NCI-H1417 treated with DMSO at 0.1 percent for 48 hours (cell line): ENCODE measurements around the gene EEIG1.
A peak's percentile ranks its signal among the peaks of the same experiment; 100 is the strongest.

ENCODE experiments used
- DNase-seq: peaks from one replicate; lab custom pipeline; 2025; lab: John Stamatoyannopoulos, UW

EEIG1 gene

DNA sequence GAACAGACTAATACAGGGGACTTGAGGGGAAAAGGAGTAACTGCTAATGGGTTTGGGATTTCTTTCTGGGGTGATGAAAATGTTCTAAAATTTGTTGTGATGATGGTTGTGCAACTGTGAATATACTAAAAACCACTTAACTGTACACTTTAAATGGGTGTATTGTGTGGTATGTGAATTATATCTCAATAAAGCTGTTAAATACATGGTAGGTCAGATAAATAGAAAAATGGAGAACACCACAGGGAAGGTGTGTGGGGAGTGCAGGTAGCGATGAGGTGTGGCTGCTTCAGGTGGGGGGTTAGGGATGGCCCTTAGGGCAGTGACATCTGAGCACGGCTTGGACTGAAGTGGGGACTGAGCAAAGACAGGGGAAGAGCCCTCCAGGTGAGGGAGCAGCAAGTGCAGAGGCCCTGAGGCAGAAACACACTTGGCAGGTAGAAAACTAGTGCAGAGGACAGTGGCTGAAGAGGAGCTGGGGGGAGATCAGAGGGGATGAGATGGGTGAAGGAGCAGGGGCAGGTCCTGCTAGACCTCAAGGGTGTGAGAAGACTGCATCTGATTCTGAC, 20.9 kb downstream of the EEIG1 start:
- DNase-seq = no peak

DNA sequence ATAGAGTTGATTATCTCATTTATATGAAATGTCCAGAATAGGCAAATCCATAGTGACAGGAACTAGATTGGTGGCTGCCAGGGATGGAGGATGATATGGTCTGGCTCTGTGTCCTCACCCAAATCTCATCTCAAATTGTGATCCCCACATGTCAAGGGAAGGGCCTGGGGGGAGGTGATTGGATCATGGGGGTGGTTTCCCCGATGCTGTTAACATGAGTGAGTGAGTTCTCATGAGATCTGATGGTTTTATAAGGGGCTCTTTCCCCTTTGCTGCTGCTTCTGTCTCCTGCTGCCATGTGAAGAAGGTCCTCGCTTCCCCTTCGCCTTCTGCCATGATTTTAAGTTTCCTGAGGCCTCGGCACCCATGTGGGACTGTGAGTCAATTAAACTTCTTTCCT, 21.4 kb downstream of the EEIG1 start:
- no peak for DNase-seq

DNA sequence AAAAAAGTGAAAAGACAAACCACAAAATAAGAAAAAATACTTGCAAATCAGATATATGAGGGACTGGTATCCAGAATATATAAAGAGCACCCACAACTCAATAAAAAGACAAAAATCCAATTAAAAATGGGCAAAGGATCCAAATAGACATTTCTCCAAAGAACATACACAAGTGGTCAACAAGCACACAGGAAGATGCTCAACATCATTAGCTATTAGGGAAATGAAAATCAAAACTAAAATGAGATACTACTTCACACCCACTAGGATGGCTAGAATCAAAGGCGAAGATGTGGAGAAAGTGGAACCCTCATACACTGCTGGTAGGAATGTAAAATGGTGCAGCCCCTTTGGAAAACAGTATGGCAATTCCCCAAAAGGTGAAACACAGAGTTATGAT, 22.1 kb downstream of the EEIG1 start:
- no peak for DNase-seq

DNA sequence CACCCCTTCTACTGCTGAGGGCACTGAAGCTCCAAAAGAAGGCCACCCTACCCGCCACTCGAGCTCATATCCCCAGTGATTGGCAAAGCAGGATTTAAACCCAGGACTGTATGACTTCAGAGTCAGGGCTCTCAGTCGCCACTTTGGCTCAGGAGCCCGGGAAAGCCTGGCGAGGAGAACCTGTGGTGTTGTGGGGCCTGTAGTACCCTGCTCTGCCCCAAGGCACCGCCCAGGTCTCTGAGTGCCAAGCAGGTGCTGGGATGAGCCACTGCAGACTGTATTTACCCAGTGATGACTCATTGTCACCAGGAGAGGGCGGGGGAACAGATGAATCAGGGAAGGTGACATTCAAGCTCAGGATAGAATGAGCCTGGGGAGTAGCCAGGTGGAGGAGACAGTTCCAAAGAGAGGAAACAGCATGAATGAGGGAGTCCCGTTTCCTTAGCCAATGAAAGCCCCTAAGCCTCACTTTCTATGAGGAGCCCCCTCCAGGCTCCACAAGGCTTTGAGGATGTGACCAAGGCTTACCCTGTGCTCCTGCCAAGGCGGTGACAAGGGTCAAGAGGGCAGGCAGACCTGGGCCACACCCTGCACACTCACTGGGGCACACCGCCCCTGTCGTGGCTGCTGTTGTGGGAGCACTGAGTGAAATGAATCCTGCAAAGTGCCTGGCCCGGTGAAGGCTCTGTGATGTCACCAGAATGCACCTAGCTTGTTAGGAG, 25.3 kb downstream of the EEIG1 start:
- DNase-seq = peak; percentile 94

DNA sequence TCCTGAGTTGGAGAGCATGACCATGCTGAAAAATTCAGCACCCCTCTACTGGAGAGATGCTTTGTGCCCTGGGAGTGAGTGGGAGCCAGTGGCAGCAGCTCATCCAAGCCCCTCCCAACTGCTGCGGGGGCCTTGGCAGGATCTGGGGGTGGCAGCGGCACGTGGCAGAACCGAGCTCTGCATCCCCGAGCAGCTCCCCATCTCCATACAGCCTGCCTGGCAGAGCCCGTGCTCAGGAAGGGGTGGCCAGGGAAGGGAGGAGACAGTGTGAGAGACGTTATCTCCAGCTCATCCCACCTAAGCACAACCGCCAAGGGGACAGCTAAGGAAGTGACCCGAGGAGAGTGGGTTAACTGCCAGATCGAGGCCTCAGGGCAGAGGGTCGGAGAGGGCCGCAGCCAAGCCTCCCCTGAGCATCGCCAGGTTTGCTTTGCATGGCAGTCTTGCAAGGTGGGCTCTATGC, 25.9 kb downstream of the EEIG1 start:
- DNase-seq = no peak

DNA sequence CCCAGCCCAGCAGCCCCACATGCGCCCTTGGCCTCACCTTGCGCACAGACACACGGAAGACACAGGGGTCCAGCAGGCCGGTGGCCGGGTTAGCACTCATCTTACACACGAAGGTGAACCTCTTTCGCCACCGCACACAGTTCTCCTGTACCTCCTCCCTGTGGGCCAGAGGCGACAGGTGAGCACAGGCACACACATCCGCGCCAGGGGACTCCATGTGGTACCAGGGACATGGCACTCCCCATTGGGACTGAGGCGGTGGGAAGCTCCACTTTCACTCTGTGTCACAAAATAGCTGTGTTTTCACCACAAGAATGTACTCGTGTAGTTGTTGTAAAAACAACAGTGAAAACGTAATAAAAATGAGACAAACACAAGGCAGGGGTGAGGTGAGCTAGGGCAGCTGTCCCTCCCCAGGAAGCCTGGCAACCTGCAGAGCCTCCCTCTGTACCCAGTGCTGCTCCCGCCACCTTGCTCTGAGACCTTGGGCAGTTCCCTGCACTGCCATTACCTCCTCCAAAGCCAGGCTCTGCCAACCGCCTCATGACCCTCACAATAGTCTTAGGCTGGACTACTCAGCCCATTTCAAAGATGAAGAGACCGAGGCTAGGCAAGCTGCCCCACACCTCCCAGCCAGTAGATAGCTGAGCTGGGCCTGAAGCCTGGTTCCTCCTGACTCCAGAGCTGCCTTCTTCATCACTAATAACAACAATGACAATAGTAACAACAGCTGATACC, 26.9 kb downstream of the EEIG1 start:
- no peak for DNase-seq

DNA sequence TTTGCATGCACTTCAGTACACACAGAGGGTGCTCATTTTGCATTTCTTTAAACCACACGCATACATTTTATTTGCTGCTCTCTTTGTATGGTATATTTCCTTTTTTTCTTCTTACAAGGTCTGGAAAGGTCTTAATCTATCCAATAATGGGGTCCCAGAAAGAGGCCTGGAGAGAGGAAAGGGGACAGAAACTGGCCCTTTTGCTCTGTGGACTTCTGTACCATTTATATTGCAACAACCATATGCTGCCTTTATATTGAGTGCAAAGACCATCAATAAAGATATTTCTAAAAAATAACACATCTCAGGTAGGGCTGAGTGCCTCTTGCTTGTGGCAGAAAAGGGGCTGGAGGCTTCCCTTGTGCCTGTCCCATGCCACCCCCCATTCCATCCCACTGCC, 27.6 kb downstream of the EEIG1 start:
- DNase-seq = no peak

DNA sequence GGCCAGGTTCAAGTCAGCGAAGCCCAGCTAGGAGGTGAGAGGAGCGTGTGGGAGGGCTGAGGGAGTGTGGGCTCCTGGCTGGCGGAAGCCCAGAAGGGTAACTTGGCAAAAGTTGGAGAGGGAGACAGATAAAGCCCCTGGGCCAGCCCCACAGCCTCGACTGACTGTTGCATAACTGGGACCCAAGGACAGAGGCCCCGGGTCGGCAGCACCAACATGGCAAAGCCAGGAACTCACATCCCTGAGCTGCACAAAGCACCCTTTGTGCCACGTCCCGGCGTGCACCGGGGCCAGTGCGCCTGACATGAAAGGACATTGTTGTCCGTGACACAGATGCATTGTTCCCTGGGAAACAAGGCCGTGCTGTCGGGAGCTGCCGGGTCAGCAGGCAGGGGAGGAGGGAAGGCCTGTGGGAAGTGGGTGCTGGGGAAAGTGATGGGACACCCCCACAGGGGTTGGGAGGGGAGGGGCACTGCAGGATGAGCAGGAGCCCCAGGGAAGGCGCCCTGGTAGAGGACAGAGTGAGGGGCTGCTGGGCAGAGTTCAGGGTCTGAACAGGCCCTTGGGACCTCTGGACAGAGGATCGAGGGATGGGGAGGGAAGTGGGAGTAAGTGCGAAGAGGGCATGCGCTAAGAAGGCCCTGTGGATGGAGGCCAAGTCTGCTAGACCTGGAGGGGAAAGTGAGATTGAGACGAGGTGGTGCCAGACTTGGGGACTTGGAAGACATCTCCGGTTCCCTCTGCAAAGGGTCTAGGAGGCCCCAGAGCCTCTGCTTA, 30.1 kb downstream of the EEIG1 start:
- no peak for DNase-seq

DNA sequence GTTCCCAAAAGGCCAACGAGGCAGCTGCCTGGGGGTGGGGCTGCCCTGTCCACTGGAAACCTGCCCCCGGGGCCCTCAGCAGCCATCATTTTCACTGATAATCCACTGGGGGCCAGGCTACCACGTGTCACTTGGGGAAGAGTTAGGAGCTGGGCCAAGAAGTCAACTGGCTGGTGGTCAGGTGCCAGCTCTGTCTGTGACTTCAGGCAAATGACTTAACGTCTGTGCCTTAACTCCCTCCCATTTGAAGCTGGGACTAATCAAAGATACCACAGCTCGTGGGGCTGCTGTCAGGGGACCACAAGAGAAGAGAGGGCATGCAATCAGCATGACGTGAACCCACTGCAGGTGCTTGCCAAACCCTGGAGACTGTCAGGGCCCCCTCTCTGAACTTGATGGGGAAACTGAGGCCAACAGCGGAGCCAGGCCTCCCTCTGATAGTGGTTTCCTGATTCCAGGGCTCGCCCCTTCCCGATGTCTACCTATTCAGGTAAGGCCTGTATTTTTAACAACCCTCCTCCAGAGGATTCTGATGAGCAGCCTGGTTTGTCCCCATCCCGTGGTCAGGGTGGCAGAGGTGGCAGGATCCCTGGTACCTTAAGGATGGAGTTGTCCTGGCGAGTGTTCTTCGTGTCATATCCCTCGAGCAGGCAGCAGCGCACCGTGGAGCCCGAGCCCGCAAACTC, 30.8 kb downstream of the EEIG1 start:
- no peak for DNase-seq

DNA sequence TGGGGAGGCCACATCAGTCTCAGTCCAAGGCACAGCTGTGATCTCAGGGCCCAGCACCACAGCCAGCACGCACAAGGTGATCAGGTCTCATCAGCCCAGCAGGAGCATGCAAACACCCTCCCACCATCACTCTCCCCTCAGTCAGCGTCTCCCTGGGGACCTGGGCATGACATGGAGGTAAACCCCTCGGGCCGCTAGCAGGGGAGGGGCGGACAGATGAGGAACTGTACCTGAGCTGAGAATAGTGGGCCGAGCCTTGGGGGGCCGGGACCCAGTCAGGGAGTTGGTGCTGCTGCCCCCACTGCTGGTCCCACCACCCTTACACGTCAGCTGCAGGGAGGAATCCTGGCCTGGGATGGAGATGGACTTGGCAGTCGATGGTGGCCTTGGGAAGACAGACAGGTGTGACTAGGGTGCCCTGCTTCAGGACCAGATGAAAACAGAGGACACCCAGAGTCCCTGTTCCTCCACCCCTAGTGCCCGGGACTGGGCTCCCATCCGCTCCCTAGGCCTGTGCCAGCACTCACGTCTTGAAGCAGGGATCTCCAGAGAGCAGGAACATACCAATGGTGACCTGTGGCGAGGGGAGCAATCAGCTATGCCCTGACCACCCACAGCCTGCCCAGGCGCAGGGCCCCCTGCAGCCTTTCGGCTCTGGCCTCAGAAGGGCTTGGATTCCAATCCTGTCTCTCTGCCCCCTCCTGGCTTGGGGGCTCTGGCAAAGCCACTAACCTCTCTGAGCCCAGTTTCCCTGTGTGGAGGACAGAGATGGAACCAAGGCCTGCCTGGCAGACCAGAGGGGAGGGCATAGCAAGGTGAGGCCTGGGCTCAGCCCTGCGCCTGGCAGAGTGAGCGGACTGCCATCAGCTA, 32.7 kb downstream of the EEIG1 start:
- no peak for DNase-seq

DNA sequence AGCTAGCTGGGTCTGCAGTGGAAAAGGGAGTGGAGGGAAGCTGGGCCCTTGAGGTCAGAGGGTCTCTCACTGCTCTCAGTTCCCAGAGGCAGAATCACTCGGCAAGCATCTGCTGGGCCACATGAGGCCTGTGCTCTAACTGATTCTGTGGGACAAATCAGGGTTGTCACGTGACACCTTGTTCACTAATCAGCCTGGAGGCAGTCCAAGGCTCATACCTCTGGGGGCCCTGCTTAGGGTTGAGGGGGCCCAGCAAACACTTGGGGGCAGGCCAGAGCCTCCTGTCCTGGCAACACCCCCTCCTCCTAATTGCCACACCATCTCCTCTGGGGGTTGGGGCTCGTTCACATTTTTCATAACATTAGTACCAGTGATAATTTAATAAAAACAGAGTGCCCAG, 34.1 kb downstream of the EEIG1 start:
- no peak for DNase-seq

DNA sequence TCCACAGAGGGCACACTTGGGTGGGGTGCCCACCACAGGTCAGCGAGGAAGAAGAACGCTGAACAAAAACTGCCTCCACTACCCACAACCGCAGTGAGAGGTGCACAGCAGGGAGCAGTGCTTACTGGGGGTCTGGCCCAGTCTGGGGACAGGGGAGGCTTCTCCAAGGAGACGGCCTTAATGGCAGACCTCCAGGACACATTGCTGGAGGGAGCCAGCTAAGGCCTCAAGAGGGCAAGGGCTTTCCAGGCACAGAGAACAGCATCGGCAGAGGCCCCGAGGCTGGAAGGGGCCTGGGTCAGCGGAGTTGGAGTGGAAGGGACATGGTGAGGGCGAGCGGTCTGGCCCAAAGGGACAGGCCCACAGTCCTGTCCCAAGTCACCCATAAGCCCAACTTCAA, 34.8 kb downstream of the EEIG1 start:
- no peak for DNase-seq

DNA sequence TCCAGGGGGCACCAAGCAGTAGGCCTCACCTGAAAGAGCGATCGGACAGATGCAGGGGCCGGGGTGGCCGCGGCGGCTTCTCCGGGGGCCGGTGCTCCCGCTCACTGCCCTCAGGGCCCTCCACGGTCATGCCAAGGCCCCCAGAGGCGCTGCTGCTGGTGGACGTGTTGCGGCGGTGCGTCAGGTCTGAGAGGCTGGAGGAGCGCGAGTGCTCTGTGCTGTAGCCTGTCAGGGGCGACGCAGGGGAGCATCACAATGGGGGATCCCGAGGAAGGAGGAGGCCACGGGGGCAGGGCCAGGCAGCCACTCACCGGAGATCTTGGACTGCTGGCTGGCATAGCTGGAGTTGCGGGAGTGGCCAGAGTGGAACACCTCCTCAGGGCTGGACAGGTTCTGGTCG, 35.5 kb downstream of the EEIG1 start:
- no peak for DNase-seq

DNA sequence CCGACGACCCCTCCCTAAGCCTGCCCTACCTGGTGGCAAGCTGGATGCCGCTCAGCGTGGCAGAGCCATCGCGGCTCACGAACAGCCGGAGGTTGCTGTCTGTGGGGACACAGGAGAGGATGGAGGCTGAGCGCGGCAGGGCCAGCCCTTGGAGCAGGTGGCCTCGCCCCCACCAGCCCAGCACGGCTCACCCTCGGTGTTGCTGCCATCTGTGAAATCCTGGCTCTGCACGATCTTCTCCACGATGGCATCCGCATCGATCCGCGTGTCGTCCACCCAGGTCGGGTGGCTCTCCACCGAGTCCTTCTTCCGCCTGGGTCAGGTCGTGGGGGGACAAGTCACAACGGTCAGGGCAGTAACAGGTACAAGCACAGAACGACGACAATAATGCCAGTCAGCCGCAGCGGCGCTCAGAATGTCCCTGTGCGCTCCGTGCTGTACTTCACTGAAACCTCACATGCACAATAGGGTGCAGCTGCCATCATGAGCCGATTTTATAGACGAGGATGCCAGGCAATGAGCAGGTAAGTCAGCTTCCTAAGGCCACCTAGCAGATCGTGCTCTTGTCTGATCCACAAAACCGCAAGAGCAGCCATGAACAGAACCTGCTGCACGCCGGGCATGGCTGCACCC, 36.1 kb downstream of the EEIG1 start:
- no peak for DNase-seq

DNA sequence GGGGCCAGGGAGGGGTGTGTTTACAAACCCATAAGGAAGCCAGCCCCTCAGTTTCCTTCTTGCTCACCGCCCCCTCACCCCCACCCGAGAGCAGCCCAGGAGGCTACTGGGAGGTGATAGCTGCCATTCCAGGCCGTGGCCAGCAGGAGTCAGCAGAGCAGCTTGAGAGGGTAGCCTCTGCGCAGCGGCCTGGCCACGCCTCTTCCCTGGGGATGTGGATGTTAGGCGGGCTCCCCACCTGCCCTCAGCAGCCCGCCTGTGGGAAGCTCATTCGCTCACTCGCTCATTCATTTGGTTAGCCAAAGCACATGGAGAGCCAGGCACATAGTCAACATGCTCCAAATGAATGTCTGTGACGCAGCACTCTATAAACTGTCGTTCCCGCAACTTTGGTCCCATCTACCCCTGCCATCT, 37.1 kb downstream of the EEIG1 start:
- no peak for DNase-seq

DNA sequence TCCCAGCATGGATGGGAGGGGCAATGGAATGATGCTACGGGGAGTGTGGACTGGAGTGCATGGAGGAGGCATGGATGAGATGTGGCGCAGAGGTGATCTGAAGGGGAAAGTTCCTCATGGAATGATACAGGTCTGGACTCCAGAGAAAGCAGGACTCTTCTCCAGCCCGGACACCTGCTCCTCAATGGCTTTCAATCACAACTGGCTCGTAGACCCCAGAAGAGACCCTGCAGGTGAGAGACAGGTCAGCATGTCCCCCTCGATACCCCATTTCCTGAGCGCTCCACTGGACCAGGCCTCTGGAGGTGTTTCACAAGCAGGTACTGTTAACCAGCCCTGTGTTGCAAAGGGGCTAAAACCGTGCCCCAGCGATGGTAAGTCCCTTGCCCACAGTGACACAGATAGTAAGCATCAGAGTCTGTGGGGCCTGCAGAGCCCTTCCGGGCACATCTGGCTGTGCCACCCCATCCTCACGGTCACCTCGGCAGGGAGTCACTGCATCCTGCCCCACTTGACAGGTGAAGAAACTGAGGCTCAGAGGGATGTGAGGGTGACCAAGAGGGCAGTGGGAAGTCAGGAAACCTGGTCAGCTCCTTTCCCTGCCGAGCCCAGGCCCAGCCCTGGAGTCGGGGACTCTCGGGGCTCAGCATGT, 37.7 kb downstream of the EEIG1 start:
- DNase-seq = no peak

DNA sequence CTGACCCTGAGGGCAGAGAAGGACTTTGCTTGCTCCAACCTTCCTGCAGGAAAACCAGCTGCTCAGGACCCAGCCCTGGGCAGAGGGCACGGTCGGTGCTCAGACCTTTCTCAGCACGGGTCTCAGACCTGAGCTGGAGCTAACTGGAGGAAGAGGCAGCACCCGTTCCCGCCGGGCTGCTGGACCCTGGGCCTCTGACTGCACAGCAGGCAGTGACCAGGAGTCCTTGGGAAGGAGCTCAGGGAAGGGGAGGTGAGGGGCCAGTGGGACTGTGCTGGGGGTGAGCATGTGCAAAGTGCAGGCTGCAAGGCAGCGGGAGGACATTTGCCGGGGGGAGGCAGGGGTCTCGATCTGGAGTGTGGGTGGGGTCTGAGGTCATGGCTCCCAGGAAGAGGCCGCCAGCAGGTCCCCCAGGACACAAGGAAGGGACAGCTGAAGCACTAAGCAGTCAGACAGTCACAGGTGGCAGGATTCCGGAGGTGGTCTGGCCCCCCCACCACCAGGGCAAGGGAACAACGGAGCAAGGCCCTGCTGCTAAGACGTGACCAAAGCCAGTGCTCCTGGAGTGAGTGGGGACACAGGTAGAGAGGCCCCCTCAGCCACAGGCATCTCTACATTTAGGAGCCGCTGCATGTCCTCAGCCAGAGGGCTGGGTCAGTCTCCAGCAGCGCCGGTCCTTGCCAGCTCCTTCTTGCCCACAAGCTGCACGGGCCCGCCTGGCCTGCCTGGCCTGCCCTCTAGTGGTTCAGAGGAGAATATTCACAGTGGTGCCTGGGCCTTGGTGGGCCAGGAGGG, 38.4 kb downstream of the EEIG1 start:
- no peak for DNase-seq

DNA sequence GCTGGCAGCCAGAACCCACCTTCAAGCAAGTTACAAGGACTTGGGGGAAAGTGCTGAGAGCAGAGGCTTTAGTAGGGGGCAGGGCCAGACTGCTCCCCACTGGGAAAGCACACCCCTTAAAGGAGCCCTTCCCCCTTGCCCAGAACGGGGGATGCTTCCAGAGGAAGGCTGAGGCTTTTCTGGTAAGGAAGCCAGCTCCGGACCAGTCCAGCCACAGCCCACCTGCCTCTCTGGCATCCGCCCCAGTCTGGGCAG, 38.9 kb downstream of the EEIG1 start:
- no peak for DNase-seq
